ENCODE measurements around the gene NELFB.

Gene NELFB

GRCh38 chr9:137281345-137282116, 26.4 kb downstream of the NELFB start:
- no peak for DNase-seq (ENCODE audit: low spot score)

GRCh38 chr9:137286975-137287383, 31.9 kb downstream of the NELFB start:
- DNase-seq (ENCODE audit: low spot score): peak; percentile 84

- no peak for DNase-seq (ENCODE audit: low spot score)
Measured at GRCh38 chr9:137293094-137293481, 38.0 kb downstream of the NELFB start.

GRCh38 chr9:137293482-137294090, 38.5 kb downstream of the NELFB start:
- no peak for DNase-seq (ENCODE audit: low spot score)

- no peak for DNase-seq (ENCODE audit: low spot score)
Measured at GRCh38 chr9:137294091-137294680, 39.1 kb downstream of the NELFB start.

- no peak for DNase-seq (ENCODE audit: low spot score)
Measured at GRCh38 chr9:137294681-137295237, 39.6 kb downstream of the NELFB start.

- DNase-seq (ENCODE audit: low spot score): peak; percentile 95
Measured at GRCh38 chr9:137295238-137295811, 40.2 kb downstream of the NELFB start.

GRCh38 chr9:137295849-137296669, 40.9 kb downstream of the NELFB start:
- no peak for DNase-seq (ENCODE audit: low spot score)

GRCh38 chr9:137296670-137297664, 41.8 kb downstream of the NELFB start:
- DNase-seq (ENCODE audit: low spot score): no peak

- DNase-seq (ENCODE audit: low spot score): no peak
Measured at GRCh38 chr9:137297966-137298365, 42.8 kb downstream of the NELFB start.

- no peak for DNase-seq (ENCODE audit: low spot score)
Measured at GRCh38 chr9:137298401-137299202, 43.5 kb downstream of the NELFB start.

- DNase-seq (ENCODE audit: low spot score): no peak
Measured at GRCh38 chr9:137299203-137299565, 44.1 kb downstream of the NELFB start.

- DNase-seq (ENCODE audit: low spot score): no peak
Measured at GRCh38 chr9:137299938-137300337, 44.8 kb downstream of the NELFB start.

GRCh38 chr9:137300567-137301080, 45.5 kb downstream of the NELFB start:
- DNase-seq (ENCODE audit: low spot score): no peak

GRCh38 chr9:137301081-137301947, 46.2 kb downstream of the NELFB start:
- peak; percentile 76 for DNase-seq (ENCODE audit: low spot score)

GRCh38 chr9:137302118-137302448, 47.0 kb downstream of the NELFB start, which contains the start of gene NRARP:
TSS of gene NRARP (minus strand) at chr9:137302271. CDS start at chr9:137301928, 343 bp downstream.
- DNase-seq (ENCODE audit: low spot score): peak; percentile 99

GRCh38 chr9:137302449-137303150, 47.5 kb downstream of the NELFB start:
- DNase-seq (ENCODE audit: low spot score): no peak

Measured in D341Med (cell line).